Kidney glomerular epithelial cell (primary cell): ENCODE data around the gene CPLANE1.
"Not testable (repeated sequence)": the region's sequence is repeated elsewhere in the genome, so short reads cannot be mapped to it uniquely, and the experiment has no call there.

Experiments used
- DNase-seq: peaks from one replicate; lab custom pipeline; 2025; lab: John Stamatoyannopoulos, UW

The CPLANE1 gene

DNA sequence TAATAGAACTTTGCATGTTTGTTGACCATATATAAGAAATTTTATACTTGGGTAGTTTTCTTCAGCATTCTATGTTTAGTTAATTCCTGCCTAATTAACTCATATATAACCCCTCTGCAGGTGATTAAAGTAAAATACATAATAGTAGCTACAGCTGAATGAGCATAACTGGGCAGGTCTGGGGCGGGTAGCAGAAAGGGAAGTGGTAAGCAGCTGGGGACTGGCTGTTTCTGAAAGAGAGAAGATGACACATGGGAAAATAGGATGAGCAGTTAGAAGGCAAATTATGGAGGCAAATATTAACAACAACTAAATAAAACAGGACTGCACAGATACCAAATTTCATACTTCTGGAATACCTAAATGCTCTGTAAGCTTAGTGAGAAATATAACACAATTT, 128.1 kb downstream of the CPLANE1 start:
- no peak for DNase-seq

DNA sequence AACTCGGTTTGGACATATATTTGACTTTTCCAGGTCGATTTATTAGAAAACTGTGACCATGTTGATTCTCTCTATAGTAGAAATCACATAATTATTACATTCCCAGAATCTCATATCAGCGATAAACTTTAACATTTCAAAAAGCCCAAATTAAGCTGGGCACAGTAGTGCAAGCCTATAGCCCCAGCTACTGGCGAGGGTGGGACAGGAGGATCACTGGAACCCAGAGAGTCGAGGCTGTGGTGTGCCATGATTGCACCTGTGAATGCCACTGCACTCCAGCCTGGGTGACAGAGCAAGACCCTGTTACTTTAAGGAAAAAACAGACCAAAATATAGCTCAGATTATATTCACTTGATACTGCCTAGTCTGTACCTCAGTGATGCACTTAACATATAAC, 128.9 kb downstream of the CPLANE1 start:
- DNase-seq: no peak

DNA sequence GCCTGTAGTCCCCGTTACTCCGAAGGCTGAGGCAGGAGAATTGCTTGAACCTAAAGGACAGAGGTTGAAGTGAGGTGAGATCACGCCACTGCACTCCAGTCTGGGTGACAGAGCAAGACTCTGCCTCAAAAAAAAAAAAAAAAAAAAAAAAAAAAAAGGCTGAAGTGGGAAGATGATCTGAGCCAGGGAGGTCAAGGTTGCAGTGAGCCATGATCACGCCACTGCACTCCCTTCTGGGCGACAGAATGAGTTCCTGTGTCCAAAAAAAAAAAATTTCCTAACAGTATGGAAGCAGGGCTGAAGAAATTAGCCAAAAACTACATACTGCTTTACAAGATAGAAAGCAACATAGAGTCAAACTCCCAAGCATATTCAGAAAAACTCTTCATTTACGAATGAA, 132.8 kb downstream of the CPLANE1 start:
- DNase-seq: no peak

- no peak for DNase-seq
Observed at GRCh38 chr5:37112383-37112991, 136.7 kb downstream of the CPLANE1 start.

DNA sequence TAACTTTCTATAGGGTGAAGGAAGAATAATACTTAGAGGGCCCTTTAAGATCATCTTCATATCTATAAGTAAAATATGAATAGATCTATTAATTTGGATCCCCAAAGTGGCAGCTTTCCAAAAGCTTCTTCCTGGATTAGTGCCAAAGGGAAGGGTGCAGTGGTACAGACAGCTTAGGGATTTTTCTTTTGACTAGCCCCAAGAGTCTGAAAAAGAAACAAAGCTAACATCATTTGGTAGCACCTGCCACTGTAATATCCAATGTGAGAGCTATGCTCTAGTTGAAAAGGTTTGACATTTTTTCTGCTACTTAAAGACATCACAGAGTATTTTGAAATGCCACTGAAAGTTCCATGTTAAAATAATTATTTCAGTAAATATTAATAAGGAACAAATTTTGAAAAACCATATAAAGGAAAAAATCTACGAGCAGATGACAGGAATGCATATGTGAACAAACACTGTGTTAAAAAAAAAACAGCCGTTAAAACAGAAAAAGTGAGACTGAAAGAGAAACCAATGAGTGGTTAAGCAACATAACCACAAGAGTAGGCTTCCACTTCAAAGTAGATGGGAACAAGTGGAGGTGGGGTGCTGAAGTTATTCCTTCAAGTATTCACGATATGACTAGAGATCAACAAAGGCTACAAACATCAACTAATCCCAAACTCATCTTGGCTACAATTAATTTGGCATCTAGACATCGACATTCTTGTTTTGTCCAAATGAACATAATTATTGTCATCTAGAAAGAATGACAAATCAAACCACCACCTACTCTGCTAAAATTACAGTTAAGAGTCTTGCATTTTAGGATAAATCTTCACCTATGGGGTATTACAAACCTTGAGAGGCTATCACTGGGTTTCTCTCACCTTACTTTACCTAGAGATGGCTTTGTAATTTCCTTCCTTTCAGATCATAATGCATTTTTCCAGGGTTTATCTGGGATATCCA, 137.5 kb downstream of the CPLANE1 start:
- no peak for DNase-seq

- no peak for DNase-seq
Observed at GRCh38 chr5:37110135-37110534, 139.0 kb downstream of the CPLANE1 start.

DNA sequence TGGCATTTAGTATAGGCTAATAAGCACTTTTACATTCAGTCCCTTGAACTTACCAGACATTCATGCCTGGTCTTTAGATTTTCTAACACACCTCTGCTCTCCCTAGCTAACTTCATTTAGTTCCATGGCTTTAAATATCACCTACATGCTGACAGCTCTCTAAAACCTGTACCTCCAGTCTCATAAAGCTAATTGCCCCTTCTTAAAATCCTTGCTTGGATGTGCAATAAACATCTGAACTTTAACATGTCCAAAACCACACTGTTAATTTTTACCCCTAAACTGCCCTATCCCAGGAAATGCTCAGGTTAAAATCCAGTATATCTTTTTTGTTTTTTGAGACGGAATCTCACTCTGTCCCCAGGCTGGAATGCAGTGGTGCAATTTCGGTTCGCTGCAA, 139.8 kb downstream of the CPLANE1 start:
- DNase-seq: no peak

DNA sequence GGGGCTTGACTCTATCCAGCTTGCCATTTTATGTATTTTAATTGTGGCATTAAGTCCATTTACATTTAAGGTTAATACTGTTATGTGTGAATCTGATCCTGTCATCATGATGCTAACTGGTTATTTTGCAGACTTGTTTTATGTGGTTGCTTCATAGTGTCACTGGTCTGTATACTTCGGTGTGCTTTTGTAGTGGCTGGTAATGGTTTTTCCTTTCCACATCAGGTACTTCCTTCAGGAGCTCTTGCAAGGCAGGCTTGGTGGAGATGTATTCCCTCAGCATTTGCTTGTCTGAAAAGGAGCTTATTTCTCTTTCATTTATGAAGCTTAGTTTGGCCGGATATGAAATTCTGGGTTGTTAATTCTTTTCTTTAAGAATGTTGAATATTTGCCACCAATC, 145.9 kb downstream of the CPLANE1 start:
- DNase-seq: no peak

DNA sequence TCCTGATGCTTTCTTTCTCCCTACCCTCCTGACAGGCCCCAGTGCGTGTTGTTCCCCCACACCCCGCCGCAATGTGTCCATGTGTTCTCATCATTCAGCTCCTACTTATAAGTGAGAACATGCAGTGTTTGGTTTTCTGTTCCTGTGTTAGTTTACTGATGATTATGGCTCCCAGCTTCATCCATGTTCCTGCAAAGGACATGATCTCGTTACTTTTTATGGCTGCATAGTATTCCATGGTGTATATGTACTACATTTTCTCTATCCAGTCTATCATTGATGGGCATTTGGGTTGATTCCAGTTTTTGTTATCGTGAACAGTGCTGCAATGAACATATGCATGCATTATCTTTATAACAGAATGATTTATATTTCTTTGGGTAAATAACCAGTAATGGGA, 149.9 kb downstream of the CPLANE1 start:
- not testable (repeated sequence) for DNase-seq

- DNase-seq: not testable (repeated sequence)
Observed at GRCh38 chr5:37093795-37094194, 155.4 kb downstream of the CPLANE1 start.

DNA sequence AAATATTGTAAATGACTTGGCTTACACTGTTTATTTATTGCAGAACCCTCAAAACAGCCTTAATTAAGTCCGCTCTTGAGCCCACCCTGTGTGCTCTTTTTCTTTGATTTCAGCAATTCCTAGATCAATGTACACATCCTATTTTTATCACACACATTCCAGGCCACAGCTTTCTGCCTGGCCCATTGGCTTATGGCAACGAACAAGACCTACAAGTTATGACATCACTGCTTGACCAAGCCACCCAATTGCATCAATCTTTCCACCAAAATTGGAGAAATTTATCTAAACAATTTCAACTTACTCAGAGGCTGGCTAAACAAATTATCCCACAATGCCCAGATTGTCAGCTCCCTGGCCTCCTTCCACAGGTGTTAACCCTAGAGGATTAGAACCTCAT, 158.4 kb downstream of the CPLANE1 start:
- no peak for DNase-seq

GRCh38 chr5:37090123-37090726, 159.0 kb downstream of the CPLANE1 start:
- no peak for DNase-seq

DNA sequence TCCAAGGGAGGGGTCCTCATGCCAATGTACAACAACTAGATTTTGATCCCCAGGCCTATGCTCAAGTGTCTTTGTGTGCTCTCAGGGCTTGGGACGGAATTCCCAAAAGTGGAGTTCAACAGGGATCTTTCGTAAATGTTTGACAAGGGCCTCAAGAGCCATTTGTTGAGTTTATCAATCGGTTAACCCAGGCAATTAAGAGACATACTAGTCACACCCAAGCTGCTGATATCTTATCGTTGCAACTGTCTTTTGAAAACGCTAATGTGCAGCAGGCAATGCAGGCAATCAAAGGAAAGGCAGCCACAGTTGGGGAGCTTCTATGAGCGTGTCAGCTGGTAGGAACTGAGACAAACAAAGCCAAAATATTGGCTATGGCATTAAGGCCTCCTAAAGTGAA, 161.2 kb downstream of the CPLANE1 start:
- no peak for DNase-seq

GRCh38 chr5:37086466-37087173, 162.6 kb downstream of the CPLANE1 start:
- DNase-seq: no peak

GRCh38 chr5:37086026-37086425, 163.2 kb downstream of the CPLANE1 start:
- DNase-seq: not testable (repeated sequence)

DNA sequence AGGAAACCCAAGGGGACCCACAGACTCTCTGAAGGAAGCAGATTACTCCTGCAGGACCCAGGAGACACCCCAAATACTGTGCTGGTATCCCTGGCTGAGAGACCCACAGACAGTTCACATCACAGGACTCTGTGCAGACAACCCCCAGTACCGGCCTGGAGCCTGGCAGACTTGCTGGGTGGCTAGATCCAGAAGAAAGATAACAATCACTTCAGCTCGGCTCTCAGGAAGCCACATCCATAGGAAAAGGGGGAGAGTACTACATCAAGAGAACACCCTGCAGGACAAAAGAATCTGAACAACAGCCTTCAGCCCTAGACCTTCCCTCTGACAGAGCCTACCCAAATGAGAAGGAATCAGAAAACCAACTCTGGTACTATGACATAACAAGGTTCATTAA, 166.2 kb downstream of the CPLANE1 start:
- not testable (repeated sequence) for DNase-seq

DNA sequence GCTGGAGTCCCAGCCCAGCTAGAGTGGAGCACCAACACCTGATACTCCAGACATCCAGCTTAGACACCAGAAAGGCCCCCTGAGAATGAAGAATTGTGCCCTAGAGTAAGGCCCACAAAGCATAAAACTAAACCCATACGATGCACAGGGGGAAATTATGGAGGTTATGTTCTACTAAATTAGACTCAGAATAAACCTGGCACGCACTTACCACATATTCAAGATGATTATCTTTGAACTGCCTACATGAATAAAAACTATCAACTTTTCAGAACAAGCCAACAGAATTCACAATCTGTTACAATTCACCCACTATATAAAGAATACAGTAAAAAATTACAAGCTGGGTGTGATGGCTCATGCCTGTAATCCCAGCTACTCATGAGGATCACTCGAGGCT, 168.5 kb downstream of the CPLANE1 start:
- DNase-seq: no peak

- no peak for DNase-seq
Observed at GRCh38 chr5:37077146-37077545, 172.0 kb downstream of the CPLANE1 start.

DNA sequence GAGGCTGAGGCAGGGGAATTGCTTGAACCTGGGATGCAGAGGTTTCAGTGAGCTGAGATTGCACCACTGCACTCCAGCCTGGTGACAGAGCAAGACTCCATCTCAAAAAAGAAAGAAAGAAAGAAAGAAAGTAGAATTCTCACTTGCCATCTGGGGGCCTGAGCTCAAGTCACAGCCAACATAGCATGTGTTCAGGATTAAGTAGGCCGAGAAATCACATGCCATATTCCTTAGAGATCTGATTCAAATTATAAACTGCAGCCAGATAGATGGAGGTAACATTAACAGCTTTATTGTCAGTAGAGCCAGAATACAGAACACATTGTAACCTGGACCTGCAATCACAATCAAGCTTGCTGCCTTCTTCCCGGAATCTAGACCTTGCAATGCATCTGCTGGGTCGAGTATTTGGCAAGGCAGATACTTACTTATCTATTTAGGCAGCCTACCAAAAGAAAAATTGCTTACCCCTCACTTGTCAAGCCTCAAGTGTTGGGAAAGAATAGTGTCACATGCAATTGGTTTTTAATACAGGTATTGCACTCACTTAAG, 173.7 kb downstream of the CPLANE1 start:
- DNase-seq: no peak

- no peak for DNase-seq
Observed at GRCh38 chr5:37071901-37072581, 177.1 kb downstream of the CPLANE1 start.

DNA sequence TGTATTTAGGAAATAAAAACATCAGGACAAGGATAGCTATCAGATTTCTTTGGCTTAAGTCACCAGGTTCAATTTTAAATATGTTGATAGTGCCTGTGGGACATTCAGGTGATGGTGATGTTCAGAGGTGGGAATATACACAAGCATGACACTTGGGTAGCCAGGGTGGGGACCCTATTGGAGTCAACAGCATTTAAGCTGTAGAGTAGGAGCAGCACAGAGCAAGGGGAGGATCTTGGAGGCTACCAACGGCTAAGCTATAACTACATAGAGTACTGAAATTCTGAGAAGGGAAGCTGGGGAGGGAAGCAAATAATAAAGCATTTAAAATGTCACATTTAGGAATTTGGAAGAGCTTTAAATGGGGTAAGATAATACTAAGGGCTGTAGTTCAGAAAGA, 177.7 kb downstream of the CPLANE1 start:
- no peak for DNase-seq
